Measurements from ENCODE around the gene TCN1.
A peak's percentile ranks its signal among the peaks of the same experiment; 100 is the strongest.

The TCN1 gene

GRCh38 chr11:59810911-59811259, 55.4 kb downstream of the TCN1 start:
- TF ChIP-seq CTCF (IDR thresholded peaks at IDR 0.05; ENCODE audit: low read length, missing control alignments) = no peak
- no peak for DNase-seq (ENCODE audit: low read depth)
- H3K4me3 ChIP-seq (replicated peaks; ENCODE audit: low read depth, low read length) = peak overlapping the region; percentile 86

- no peak for TF ChIP-seq CTCF (IDR thresholded peaks at IDR 0.05; ENCODE audit: low read length, missing control alignments)
- H3K4me3 ChIP-seq (replicated peaks; ENCODE audit: low read depth, low read length) = peak within 1 kb of the TSS; percentile 86
- peak; percentile 91 for DNase-seq (ENCODE audit: low read depth)
These were observed 55.9 kb downstream of the TCN1 start, which contains the start of gene MRPL16 for GRCh38 chr11:59810189-59810910. TSS of gene MRPL16 (minus strand) at chr11:59810778. CDS start at chr11:59810658, 120 bp downstream.

GRCh38 chr11:59807047-59807610, 59.2 kb downstream of the TCN1 start:
- no peak for TF ChIP-seq CTCF (IDR thresholded peaks at IDR 0.05; ENCODE audit: low read length, missing control alignments)
- no peak overlapping the region for H3K4me3 ChIP-seq (replicated peaks; ENCODE audit: low read depth, low read length)

GRCh38 chr11:59804061-59804460, 62.2 kb downstream of the TCN1 start:
- no peak for TF ChIP-seq CTCF (IDR thresholded peaks at IDR 0.05; ENCODE audit: low read length, missing control alignments)
- DNase-seq (ENCODE audit: low read depth) = no peak
- no peak overlapping the region for H3K4me3 ChIP-seq (replicated peaks; ENCODE audit: low read depth, low read length)

More at GRCh38 chr11:59807047-59807610, 59.2 kb downstream of the TCN1 start:
- no peak for DNase-seq (ENCODE audit: low read depth)
